ENCODE measurements around the gene OVOL3. TPM values are rescaled to one million over a fixed set of nuclear protein-coding genes. Genes with fewer than 3 reads are reported as not detected.

OVOL3 gene
- total and polyA plus RNA-seq, 7 donors = not detected

GRCh38 chr19:36113894-36114720 lies 3.2 kb downstream of the OVOL3 start:
- H3K36me3 ChIP-seq = peaks cover 10 to 61% (median 19%) of the 10 kb centered on the region in 4 donors
- H3K27me3 ChIP-seq = no peaks in the 10 kb centered on the region
- peak overlapping the region; percentile 74 to 92 (median 84) for H3K4me3 ChIP-seq
- intact Hi-C loops (cut with DNase I) = loop anchor here (1.0 to 2.0 kb wide), 2 partner anchors 60 to 119 kb away; partner anchors contain the start of genes SDHAF1, THAP8 and WDR62
- 5 to 11% methylated on average over 48 of the region's 48 CpGs for WGBS, 2 donors
- peak overlapping the region; percentile 91 to 95 (median 92) for H3K27ac ChIP-seq
- DNase-seq = no peak
- TF ChIP-seq, protein P1, sequence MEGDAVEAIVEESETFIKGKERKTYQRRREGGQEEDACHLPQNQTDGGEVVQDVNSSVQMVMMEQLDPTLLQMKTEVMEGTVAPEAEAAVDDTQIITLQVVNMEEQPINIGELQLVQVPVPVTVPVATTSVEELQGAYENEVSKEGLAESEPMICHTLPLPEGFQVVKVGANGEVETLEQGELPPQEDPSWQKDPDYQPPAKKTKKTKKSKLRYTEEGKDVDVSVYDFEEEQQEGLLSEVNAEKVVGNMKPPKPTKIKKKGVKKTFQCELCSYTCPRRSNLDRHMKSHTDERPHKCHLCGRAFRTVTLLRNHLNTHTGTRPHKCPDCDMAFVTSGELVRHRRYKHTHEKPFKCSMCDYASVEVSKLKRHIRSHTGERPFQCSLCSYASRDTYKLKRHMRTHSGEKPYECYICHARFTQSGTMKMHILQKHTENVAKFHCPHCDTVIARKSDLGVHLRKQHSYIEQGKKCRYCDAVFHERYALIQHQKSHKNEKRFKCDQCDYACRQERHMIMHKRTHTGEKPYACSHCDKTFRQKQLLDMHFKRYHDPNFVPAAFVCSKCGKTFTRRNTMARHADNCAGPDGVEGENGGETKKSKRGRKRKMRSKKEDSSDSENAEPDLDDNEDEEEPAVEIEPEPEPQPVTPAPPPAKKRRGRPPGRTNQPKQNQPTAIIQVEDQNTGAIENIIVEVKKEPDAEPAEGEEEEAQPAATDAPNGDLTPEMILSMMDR (IDR thresholded peaks at IDR 0.05) = no peak
- no peak for TF ChIP-seq POLR2A (IDR thresholded peaks at IDR 0.05)
- TF ChIP-seq POLR2AphosphoS5 (IDR thresholded peaks at IDR 0.05) = no peak
- peaks cover 0 to 36% (median 28%) of the 10 kb centered on the region in 4 donors for H3K4me1 ChIP-seq
- no peaks in the 10 kb centered on the region for H3K9me3 ChIP-seq

- Histone ChIP-seq H3K4me1 (peaks cover 0 to 36% (median 28%) of the 10 kb centered on the region in 4 donors), H3K9me3 (no peaks in the 10 kb centered on the region), H3K27me3 (no peaks in the 10 kb centered on the region), H3K36me3 (peaks cover 13 to 68% (median 21%) of the 10 kb centered on the region in 4 donors), H3K4me3 (peak within 1 kb of the TSS; percentile 74 to 92 (median 84)), H3K27ac (peak within 1 kb of the TSS; percentile 91 to 95 (median 92))
- 0% methylated on average over 60 of the region's 60 CpGs for WGBS, 2 donors
- TF ChIP-seq, protein P1 (IDR thresholded peaks at IDR 0.05) = no peak
- peak; percentile 67 to 69 for TF ChIP-seq POLR2A (IDR thresholded peaks at IDR 0.05)
- TF ChIP-seq POLR2AphosphoS5 (IDR thresholded peaks at IDR 0.05) = peak; percentile 89 to 96 (median 94)
- peak in 1 of 4 donors; percentile 25 for TF ChIP-seq EP300 (IDR thresholded peaks at IDR 0.05)
- intact Hi-C loops (cut with DNase I) = loop anchor here (1.0 to 2.0 kb wide), 2 partner anchors 61 to 120 kb away; partner anchors contain the start of genes SDHAF1, THAP8 and WDR62
- DNase-seq = peak; percentile 100
Observed at GRCh38 chr19:36114721-36115452, 3.9 kb downstream of the OVOL3 start, which contains the start of gene POLR2I. POLR2I (minus strand) TSS chr19:36114875; CDS start chr19:36114856, 19 bp downstream.

DNA sequence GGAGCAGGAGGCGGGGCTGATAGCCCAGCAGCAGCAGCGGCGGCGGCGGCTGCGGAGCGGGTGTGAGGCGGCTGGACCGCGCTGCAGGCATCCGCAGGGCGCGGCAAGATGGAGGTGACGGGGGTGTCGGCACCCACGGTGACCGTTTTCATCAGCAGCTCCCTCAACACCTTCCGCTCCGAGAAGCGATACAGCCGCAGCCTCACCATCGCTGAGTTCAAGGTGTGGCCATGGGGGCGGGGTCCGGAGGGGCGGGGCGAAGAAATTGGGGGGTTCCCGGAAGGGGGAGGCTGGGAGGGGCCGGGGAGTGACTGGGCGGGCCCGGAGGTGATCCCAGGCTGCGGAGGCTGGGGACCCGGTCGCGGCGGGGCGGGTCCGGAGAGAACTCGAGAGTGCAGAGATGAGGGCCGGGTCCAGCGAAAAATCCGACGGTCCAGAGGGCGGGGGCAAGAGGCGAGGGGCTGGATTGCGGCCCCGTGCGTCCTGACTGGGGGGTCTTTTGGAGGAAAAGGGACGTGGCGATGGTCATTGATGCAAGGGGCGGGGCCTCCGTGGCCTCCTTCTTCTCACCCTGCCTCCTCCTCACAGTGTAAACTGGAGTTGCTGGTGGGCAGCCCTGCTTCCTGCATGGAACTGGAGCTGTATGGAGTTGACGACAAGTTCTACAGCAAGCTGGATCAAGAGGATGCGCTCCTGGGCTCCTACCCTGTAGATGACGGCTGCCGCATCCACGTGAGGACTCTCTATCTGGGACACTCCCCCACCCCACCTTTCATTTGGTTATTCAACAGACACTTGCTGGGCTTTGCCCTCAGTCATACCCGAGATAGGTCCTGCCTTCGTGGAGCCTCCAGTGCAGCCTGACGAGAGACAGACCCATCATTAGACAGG lies 4.8 kb downstream of the OVOL3 start, which contains the start of gene TBCB:
TSS of gene TBCB (plus strand) at position 16 of the 891 bp plus-strand sequence. CDS start at position 109, 93 bp downstream.
- TF ChIP-seq POLR2A (IDR thresholded peaks at IDR 0.05) = peak in 1 of 2 donors; percentile 49
- no peak for TF ChIP-seq EP300 (IDR thresholded peaks at IDR 0.05)
- peak; percentile 38 to 93 (median 74) for TF ChIP-seq POLR2AphosphoS5 (IDR thresholded peaks at IDR 0.05)
- H3K4me1 ChIP-seq = peaks cover 0 to 39% (median 30%) of the 10 kb centered on the region in 4 donors
- H3K27me3 ChIP-seq = no peaks in the 10 kb centered on the region
- peak within 1 kb of the TSS; percentile 91 to 95 (median 92) for H3K27ac ChIP-seq
- no peaks in the 10 kb centered on the region for H3K9me3 ChIP-seq
- peaks cover 13 to 72% (median 25%) of the 10 kb centered on the region in 4 donors for H3K36me3 ChIP-seq
- peak within 1 kb of the TSS; percentile 74 to 92 (median 84) for H3K4me3 ChIP-seq
- intact Hi-C loops (cut with DNase I) = loop anchor here (2.0 kb wide), 1 partner anchor 121 kb away; the partner anchor contains the start of gene SDHAF1
- 3 to 5% methylated on average over 59 of the region's 59 CpGs for WGBS, 2 donors
- peak; percentile 92 for DNase-seq

GRCh38 chr19:36116344-36116637 lies 5.3 kb downstream of the OVOL3 start:
- H3K4me3 ChIP-seq = peak overlapping the region; percentile 51 to 92 (median 82)
- peaks cover 0 to 39% (median 30%) of the 10 kb centered on the region in 4 donors for H3K4me1 ChIP-seq
- TF ChIP-seq EP300 (IDR thresholded peaks at IDR 0.05) = no peak
- TF ChIP-seq POLR2A (IDR thresholded peaks at IDR 0.05) = no peak
- TF ChIP-seq POLR2AphosphoS5 (IDR thresholded peaks at IDR 0.05) = no peak
- TF ChIP-seq, protein P1 (IDR thresholded peaks at IDR 0.05) = no peak
- H3K36me3 ChIP-seq = peaks cover 12 to 72% (median 26%) of the 10 kb centered on the region in 4 donors
- no peak for DNase-seq
- H3K9me3 ChIP-seq = no peaks in the 10 kb centered on the region
- H3K27me3 ChIP-seq = no peaks in the 10 kb centered on the region
- 93 to 94% methylated on average over 1 of the region's 1 CpG for WGBS, 2 donors
- peak overlapping the region; percentile 91 to 95 (median 92) for H3K27ac ChIP-seq
- intact Hi-C loops (cut with DNase I) = no loop called here

Measured in sigmoid colon (tissue), 7 donors.